ENCODE data around the gene AOC1. TPM values are rescaled to one million over a fixed set of nuclear protein-coding genes. Genes with fewer than 3 reads are reported as not detected.

Gene AOC1
- total RNA-seq, 1 donor from 2014 or later, result not detected

GRCh38 chr7:150902078-150903033, 50.0 kb downstream of the AOC1 start:
- peaks cover 40% of the 10 kb centered on the region for H3K27me3 Mint-ChIP-seq (ENCODE audit: unreplicated experiment)
- no peak for TF ChIP-seq CTCF (IDR thresholded peaks at IDR 0.05)
- H3K4me3 Mint-ChIP-seq (ENCODE audit: unreplicated experiment), result no peak overlapping the region
- DNase-seq (ENCODE audit: extremely low spot score, unreplicated experiment), result no peak
- H3K27ac Mint-ChIP-seq (ENCODE audit: unreplicated experiment), result no peak overlapping the region
- peaks cover 4% of the 10 kb centered on the region for H3K4me1 Mint-ChIP-seq (ENCODE audit: unreplicated experiment)
- no peaks in the 10 kb centered on the region for H3K9me3 Mint-ChIP-seq (ENCODE audit: unreplicated experiment)
- no peaks in the 10 kb centered on the region for H3K36me3 Mint-ChIP-seq (ENCODE audit: unreplicated experiment)

- DNase-seq (ENCODE audit: extremely low spot score, unreplicated experiment), result no peak
- peaks cover under 1% of the 10 kb centered on the region for H3K4me1 Mint-ChIP-seq (ENCODE audit: unreplicated experiment)
- H3K4me3 Mint-ChIP-seq (ENCODE audit: unreplicated experiment), result no peak overlapping the region
- H3K9me3 Mint-ChIP-seq (ENCODE audit: unreplicated experiment), result no peaks in the 10 kb centered on the region
- TF ChIP-seq CTCF (IDR thresholded peaks at IDR 0.05), result no peak
- no peak overlapping the region for H3K27ac Mint-ChIP-seq (ENCODE audit: unreplicated experiment)
- no peaks in the 10 kb centered on the region for H3K36me3 Mint-ChIP-seq (ENCODE audit: unreplicated experiment)
- H3K27me3 Mint-ChIP-seq (ENCODE audit: unreplicated experiment), result peaks cover 32% of the 10 kb centered on the region
These were observed 51.3 kb downstream of the AOC1 start for GRCh38 chr7:150903606-150904005.

GRCh38 chr7:150904011-150904909, 51.9 kb downstream of the AOC1 start:
- no peak overlapping the region for H3K4me3 Mint-ChIP-seq (ENCODE audit: unreplicated experiment)
- peaks cover 32% of the 10 kb centered on the region for H3K27me3 Mint-ChIP-seq (ENCODE audit: unreplicated experiment)
- no peaks in the 10 kb centered on the region for H3K4me1 Mint-ChIP-seq (ENCODE audit: unreplicated experiment)
- no peak for DNase-seq (ENCODE audit: extremely low spot score, unreplicated experiment)
- no peaks in the 10 kb centered on the region for H3K36me3 Mint-ChIP-seq (ENCODE audit: unreplicated experiment)
- no peak for TF ChIP-seq CTCF (IDR thresholded peaks at IDR 0.05)
- no peak overlapping the region for H3K27ac Mint-ChIP-seq (ENCODE audit: unreplicated experiment)
- no peaks in the 10 kb centered on the region for H3K9me3 Mint-ChIP-seq (ENCODE audit: unreplicated experiment)

GRCh38 chr7:150908173-150908572, 55.9 kb downstream of the AOC1 start:
- no peak overlapping the region for H3K27ac Mint-ChIP-seq (ENCODE audit: unreplicated experiment)
- no peak overlapping the region for H3K4me3 Mint-ChIP-seq (ENCODE audit: unreplicated experiment)
- H3K4me1 Mint-ChIP-seq (ENCODE audit: unreplicated experiment), result no peaks in the 10 kb centered on the region
- no peaks in the 10 kb centered on the region for H3K9me3 Mint-ChIP-seq (ENCODE audit: unreplicated experiment)
- peaks cover 31% of the 10 kb centered on the region for H3K27me3 Mint-ChIP-seq (ENCODE audit: unreplicated experiment)
- TF ChIP-seq CTCF (IDR thresholded peaks at IDR 0.05), result no peak
- H3K36me3 Mint-ChIP-seq (ENCODE audit: unreplicated experiment), result no peaks in the 10 kb centered on the region
- no peak for DNase-seq (ENCODE audit: extremely low spot score, unreplicated experiment)

Data from osteocyte (in vitro differentiated cells).